Stimulated activated CD4-positive, alpha-beta T cell treated with anti-CD3 and anti-CD28 coated beads, Interleukin-1b, Interleukin-23, amount 100 ng/mL, for 48 hours (primary cell): ENCODE data around the gene ADM.

ENCODE experiments used
- DNase-seq: peaks from one replicate; pipeline ENCODE4 v3.0.0-alpha.2; 2020

Gene ADM

DNA sequence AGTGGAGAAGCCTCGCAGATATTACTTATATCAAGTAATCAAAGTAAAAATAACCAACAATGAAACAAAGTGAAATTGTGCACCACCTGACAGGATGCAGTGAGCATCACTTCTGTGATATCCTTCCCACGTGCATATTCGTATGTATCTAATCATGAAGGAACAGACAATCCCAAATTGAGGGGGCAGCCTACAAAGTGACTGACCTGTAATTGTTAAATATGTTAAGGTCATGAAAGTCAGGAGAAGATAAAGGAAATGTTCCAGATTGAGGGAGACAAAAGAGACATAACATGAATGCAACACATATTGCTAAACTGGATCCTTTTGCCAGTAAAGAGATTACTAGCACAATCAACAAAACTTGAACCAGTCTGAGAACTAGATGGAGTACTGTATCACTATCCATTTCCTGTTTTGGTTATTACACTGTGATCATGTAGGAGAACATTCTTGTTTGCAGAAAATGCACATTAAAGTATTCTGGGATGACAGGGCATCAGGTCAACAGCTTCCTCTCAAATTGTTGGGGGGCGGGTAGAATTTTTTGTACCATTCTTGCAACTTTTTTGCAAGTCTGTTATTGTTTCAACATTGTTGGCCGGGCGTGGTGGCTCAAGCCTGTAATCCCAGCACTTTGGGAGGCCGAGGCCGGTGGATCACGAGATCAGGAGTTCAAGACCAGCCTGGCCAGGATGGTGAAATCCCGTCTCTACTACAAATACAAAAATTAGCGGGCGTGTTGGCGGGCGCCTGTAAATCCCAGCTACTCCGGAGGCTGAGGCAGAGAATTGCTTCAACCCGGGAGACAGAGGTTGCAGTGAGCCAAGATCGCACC, 12.9 kb upstream of the ADM start:
- no peak for DNase-seq

DNA sequence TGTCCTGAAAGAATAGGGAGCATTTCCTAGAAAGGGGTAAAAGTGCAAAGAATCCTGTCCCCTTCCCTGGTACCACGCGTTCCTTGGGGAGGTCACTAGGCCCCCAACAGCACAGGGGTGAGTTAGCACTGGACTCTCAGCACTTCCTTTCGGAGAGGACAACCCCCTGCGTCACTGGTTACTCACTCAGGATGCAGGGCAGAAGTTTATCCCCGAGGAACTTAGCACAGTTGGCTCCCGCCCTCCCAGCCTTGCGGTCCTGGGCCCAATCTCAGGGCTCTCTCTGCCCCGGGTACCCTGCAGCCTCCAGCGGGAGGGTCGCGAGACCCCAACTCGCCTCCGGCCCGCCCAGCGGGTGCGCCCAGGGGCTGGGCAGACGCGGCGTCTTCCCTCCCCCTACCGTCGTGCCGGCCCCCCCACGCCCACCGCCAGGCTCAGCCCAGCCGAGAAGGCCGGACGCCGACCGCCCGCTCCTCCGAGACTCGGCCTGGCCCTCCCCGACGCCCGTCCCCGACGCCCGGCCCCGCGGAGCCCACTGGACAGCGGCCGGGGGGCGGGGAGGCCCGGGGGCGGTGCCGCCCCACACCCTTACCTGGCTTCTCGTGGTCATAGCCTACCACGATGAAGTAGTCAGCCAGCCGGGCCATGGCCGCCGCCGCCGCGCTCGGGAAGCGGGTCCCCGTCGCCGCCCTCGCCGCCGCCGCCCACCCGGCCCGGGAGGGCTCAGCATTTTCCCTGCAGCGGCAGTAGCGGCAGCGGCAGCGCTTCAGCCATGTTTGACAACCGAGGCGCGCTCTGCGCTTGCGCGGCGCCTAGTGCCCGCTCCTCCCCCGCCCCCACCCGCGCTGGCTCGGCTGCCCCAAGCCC, 11.2 kb upstream of the ADM start, which contains the start of gene SBF2:
Gene SBF2, minus strand, starts transcription at position 797 of the 867 bp plus-strand sequence. Its CDS starts 150 bp downstream, at position 647.
- DNase-seq: peak; percentile 72

- no peak for DNase-seq
Measured at GRCh38 chr11:10294290-10294953, 10.5 kb upstream of the ADM start.

GRCh38 chr11:10295064-10295901, 9.6 kb upstream of the ADM start:
- DNase-seq: no peak

GRCh38 chr11:10298342-10298741, 6.5 kb upstream of the ADM start:
- DNase-seq: peak; percentile 57

- no peak for DNase-seq
Measured at GRCh38 chr11:10301656-10302358, 3.1 kb upstream of the ADM start.

GRCh38 chr11:10302359-10302743, 2.5 kb upstream of the ADM start:
- no peak for DNase-seq

GRCh38 chr11:10302744-10303557, 1.9 kb upstream of the ADM start:
- peak; percentile 53 for DNase-seq

GRCh38 chr11:10303558-10304363, 1.1 kb upstream of the ADM start:
- no peak for DNase-seq

- no peak for DNase-seq
Measured at GRCh38 chr11:10305262-10305963, 540 bp downstream of the ADM start.

DNA sequence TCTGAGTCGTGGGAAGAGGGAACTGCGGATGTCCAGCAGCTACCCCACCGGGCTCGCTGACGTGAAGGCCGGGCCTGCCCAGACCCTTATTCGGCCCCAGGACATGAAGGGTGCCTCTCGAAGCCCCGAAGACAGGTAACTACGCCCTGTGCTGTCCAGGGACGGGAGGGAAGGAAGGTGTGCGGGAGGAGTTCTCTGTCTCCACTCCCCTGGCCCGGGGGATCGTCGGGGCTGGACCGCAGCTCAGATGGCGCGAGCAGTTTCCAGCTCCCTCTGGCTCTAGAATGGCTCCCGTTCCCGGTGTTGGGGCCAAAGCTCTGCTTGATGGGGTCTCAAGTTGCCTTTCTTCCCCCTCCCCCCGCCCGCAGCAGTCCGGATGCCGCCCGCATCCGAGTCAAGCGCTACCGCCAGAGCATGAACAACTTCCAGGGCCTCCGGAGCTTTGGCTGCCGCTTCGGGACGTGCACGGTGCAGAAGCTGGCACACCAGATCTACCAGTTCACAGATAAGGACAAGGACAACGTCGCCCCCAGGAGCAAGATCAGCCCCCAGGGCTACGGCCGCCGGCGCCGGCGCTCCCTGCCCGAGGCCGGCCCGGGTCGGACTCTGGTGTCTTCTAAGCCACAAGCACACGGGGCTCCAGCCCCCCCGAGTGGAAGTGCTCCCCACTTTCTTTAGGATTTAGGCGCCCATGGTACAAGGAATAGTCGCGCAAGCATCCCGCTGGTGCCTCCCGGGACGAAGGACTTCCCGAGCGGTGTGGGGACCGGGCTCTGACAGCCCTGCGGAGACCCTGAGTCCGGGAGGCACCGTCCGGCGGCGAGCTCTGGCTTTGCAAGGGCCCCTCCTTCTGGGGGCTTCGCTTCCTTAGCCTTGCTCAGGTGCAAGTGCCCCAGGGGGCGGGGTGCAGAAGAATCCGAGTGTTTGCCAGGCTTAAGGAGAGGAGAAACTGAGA, 1.4 kb downstream of the ADM start:
- no peak for DNase-seq

- DNase-seq: no peak
Measured at GRCh38 chr11:10307022-10307399, 2.1 kb downstream of the ADM start.

GRCh38 chr11:10307400-10308200, 2.7 kb downstream of the ADM start:
- peak; percentile 87 for DNase-seq

DNA sequence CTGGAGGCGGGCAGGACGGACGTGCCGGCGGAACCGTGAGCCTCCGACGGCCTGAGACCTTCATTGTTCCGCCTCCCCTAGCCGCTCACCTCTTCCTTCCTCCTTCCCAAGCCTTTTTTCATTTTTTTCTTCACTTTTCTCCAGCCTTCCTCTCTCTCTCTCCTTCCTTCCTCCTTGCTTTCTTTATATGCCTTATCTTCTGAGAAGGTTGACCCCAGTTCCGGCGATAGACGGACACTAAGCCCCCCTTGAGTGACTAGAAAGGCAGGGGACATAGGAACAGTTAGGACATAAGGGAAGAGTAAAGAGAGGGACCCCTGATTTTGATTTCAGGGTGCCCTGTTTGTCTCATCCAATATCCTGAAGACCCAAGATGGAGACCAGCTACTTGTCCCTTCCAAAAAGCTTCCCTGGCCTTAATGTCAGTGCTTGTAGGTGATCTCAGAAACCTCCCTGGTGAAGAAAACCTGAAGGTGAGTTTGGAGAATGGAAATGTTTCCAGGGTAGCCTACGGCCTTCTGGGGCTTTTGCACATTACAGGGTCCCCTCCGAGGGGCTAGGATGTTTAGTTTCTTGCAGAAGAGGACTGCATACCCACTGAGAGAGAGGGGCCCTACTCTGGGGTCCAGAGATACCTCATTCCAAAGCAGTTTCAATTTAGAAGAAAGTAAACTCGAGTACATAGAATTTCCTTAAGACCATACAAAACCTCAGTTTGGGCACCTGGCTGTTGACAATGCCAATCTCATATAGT, 3.5 kb downstream of the ADM start:
- DNase-seq: no peak

DNA sequence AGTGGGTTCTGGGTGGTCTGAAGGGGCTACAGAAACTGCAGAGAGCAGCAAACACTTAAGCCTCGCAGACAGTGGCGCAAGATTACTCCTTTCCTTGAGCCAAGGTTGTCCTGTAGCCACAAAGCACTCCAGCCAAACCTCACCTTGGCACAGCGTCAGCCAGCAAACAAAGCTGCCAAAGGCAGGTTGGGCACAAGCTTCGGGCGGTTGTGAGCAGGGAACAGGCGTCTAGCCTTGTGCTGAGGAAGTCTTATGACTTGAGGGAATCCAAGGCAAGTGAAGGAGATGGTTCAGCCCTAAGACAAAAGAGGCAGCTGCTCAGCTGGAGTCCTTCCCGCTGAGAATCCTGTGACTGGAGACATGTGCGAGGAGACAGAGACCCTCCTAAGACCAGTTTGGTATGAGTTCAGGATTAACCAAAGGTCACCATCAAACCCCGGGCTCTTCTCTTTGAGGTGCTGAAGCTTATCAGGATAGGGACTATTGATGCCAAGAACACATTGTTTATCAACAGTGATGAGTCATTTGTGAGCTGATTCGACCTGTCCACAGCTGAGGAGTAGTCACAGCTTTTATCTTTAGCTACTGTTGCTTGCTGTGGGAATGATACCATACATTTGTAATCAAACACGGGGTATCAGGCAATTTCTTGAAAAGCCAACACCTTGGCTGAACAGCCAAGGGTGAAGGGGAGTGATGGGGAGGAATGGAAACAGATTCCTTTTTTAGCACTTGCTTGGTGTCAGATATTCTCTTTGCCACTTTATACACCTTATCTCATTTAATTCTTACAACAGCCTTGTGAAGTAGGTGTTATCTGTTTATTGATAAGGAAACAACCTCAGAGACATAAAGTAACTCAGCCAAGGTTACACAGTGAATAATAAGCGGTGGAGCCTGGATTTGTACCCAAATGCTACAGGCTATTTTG, 4.6 kb downstream of the ADM start:
- DNase-seq: no peak
